HG02973 (cell line): ENCODE measurements around the gene CD300LG.
"Not testable (repeated sequence)": the region's sequence is repeated elsewhere in the genome, so short reads cannot be mapped to it uniquely, and the experiment has no call there.

ENCODE experiments used
- ATAC-seq: cut with Tn5 transposase; IDR thresholded peaks from one replicate; pipeline ENCODE4 v1.9.1; 2021; ENCODE audit warnings: moderate library complexity; ENCODE audit not compliant: unreplicated experiment

CD300LG gene, protein sequence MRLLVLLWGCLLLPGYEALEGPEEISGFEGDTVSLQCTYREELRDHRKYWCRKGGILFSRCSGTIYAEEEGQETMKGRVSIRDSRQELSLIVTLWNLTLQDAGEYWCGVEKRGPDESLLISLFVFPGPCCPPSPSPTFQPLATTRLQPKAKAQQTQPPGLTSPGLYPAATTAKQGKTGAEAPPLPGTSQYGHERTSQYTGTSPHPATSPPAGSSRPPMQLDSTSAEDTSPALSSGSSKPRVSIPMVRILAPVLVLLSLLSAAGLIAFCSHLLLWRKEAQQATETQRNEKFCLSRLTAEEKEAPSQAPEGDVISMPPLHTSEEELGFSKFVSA

DNA sequence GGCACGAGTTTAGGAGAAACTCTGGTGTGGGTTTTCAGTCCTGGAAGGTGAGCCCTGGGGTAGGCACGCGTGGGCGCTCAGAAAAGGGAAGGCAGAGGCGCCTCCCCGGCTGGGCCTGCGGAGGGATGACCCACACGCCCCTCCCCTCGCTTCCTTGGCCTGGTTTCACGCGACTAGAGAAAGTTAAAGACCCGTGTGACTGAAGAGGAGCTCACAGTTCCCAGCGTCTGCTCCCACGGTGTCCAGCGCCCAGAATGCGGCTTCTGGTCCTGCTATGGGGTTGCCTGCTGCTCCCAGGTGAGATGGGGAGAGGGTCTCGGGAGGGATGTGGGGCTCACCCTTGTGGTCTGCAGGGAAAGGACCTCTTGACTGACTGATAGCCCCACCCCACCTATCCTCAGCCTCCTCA is at the start of gene CD300LG:
TSS of gene CD300LG (plus strand) at position 214 of the 409 bp plus-strand sequence. CDS start at position 255, 41 bp downstream.
- ATAC-seq = no peak

- ATAC-seq = not testable (repeated sequence)
These were observed 49.0 kb upstream of the CD300LG start for GRCh38 chr17:43798024-43798423.

DNA sequence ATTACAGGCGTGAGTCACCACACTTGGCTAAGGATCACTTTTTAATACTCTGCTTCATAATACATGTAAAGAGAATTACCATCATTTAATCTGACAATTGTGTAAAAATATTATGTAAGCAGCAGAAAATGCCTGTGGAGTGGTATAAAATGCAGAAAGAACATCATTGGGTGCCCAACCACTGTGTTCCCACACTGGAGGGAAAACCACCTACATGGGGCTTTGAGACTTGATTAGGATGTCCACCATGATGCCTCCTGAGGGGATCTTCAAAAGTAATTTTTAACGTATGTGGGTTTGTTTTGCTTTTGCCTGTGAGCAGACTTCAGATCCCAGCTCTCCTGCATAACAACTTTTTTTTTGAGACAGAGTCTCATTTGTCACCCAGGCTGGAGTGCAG is 47.9 kb upstream of the CD300LG start:
- no peak for ATAC-seq

- ATAC-seq = no peak
These were observed 46.2 kb upstream of the CD300LG start for GRCh38 chr17:43800736-43801135.

- ATAC-seq = no peak
These were observed 45.1 kb upstream of the CD300LG start for GRCh38 chr17:43801844-43802243.

GRCh38 chr17:43803758-43804157 is 43.2 kb upstream of the CD300LG start:
- no peak for ATAC-seq

DNA sequence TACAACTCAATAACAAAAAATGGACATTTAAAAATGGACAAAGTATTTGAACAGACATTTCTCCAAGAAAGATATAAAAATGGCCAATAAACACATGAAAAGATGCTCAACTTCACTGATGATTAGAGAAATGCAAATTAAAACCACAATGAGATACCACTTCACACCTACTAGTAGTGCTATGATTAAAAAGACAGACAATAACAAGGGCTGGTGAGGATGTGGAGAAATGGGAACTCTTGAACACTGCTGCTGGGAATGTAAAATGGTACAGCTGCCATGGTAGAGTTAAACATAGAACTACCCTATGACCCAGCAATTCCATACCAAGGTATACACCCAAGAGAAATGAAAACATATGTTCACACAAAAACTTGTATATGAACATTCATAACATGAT is 41.9 kb upstream of the CD300LG start:
- no peak for ATAC-seq

DNA sequence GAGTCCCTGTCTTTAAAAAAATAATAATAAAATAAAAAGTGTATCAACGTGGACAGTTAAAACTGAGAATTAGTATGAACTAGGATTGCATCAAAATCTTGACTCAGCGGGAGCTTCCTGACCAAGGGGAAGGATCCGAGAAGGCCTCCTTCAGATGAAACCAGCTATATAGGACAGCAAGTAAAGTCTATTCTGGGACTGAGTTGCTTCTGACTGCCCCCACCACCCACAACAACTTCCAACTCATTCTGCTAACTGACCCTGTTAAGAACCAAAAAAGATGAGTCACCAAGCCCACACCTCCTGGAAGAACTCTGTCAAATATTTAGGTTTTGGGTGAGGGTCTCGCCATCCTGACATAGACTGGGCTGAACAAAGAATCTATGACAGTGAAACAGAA is 38.9 kb upstream of the CD300LG start:
- no peak for ATAC-seq

DNA sequence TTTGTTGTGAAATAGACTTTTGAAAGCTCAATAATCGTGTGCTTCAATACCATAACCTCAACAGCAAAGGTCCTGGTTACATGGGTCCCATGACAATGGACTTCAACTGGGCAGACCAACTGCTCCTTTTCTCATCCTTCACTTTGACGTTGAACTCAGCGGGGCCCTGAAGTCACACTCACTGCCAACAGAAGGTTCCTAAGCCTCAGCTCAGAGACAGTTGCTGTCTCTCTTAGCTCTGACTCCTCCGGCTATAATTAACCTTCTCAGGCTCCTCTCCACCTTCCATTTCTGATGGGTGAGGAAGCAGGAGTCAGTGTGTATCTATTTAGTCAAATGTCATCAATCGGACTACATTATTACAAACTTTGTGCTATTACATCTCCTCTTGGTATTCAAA is 37.9 kb upstream of the CD300LG start:
- ATAC-seq = no peak

DNA sequence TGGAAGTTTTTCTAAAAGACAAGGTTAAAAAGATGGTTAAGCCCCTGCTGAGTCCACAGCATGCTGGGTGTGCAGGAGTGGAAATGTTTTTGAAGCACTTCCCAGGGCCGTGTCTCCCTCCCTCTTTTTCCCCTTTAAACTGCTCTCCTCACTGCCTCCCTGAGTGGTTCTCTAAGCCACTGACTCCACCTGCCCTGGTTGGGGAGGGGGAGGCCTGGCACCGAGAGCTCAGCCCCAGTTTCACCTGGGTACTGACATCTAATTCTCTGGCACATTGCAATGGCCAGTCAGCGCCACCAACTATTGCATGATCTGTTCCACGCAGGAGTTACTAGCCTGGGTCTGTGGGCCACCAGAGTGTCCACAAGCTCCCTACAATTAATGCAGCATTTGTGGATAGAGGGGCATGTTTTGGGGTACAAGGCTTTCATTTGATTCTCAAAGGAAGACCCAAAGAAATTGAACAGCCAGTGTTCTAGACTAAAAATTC is 36.7 kb upstream of the CD300LG start:
- no peak for ATAC-seq

GRCh38 chr17:43810823-43811222 is 36.2 kb upstream of the CD300LG start:
- ATAC-seq = no peak

- no peak for ATAC-seq
These were observed 34.3 kb upstream of the CD300LG start for GRCh38 chr17:43812396-43813265.

- no peak for ATAC-seq
These were observed 33.6 kb upstream of the CD300LG start for GRCh38 chr17:43813386-43813785.

DNA sequence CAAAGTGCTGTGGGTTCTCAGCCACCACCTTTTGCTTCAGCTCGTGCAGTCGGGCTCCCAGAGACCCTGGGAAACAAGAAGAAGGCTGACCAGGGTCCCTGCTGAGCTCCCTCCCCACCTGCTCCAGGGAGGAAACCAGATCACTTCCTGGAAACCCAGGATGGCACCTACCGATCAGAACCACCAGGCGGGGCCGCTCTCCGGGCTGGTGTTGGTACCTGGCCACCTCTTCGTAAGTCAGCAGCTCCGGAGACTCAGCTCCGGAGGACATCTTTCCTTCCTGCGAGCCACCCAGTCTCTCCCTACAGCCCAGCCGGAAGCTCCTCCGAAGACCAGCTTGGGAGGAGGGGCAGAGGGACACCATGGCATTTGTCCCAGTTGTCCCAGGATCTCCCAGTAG is 33.0 kb upstream of the CD300LG start:
- ATAC-seq = no peak

- no peak for ATAC-seq
These were observed 32.3 kb upstream of the CD300LG start for GRCh38 chr17:43814714-43815113.

DNA sequence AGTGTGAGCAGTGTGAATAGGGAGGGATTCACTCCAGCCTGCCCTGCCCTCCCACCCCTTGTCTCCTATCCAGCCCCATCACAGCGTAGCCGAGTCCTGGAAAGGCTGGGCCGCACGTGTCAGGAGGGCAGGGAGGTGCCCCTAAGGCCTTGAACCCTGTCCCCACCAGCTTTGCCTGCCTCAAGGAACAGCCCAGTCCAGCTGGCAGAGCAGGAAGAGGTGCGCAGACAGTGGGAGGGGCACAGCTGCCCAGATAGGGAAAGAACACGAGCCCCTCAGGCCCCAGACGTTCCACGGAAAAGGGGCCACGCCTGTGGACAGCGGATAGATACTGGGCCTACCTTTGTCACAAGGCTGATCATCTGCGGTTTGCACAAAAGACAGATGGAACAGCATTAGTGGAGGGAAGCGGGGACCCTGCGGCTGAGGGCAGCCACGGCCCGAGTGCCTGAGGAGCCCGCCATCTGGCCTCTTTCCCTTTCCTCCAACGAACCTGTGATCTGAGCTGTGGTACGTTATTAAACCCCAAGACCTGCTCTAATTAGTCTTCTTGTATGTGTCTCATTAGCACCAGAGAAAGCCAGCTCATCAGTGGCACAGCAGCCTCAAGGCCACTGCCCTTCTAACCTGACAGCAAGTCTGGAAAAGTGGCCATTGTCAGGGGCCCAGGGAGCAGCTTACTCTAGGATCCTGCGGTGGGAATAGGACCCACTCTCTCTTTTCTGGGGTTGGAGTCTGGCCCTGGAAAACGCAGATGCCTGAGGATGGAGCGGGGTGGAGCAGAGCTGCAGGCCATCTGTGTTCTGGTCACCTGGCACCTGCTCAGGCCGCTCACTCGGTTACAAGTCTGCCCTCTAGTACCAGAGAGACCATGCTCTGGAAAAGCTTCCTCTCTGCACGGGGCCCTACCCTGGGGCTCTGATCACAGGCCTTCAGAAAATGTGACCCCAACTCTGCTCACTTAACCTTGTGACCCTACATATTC is 30.3 kb upstream of the CD300LG start:
- ATAC-seq = no peak

- ATAC-seq = no peak
These were observed 29.1 kb upstream of the CD300LG start for GRCh38 chr17:43817826-43818225.

GRCh38 chr17:43818966-43819365 is 28.0 kb upstream of the CD300LG start:
- no peak for ATAC-seq

DNA sequence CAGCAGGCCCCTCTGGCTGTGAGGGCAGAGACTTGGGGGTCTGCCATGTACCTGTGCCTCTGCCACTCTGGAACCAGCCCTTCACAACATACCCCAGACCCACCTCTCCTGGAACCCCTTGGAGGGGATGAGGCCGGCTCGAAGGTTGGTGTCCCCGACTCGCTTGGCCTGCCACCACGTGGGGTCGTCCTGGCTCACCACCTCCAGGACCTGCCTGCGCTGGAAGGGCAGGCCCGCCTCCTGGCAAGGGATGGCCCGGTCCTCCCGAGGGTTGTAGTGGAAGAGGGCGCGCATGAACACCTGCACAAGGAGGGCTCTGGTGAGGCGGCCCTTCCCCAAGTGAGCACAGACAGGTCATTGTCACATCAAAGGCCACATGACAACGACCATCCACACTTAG is 26.2 kb upstream of the CD300LG start:
- no peak for ATAC-seq

GRCh38 chr17:43822570-43823190 is 24.3 kb upstream of the CD300LG start:
- no peak for ATAC-seq
